ENCODE results near the gene GALNT17. TPM values are rescaled to one million over a fixed set of nuclear protein-coding genes. Genes with fewer than 3 reads are reported as not detected.

GALNT17 gene
- total RNA-seq, 2 donors from 2014 or later: not detected

DNA sequence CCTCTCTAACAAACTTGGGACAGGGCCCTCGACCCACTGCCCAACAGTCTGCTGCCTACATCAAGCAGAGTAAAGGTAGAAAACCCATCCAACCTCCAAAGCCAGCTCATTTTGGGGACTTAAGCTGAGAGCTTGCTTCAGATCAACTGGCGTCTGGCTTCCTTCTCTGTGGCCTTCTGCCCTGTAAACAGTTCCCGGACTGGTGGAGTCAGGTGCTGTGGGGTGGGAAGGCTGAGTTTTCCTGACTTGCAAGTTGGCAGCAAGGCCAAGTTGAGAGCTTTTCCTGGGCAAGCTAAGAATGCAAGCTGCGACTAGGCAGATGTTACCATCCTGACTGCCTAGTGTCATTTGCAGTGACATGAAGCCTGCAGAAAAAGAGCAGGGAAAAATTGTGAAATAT, 3.7 kb downstream of the GALNT17 start:
- H3K4me1 Mint-ChIP-seq (ENCODE audit: low read depth in 2 of 2): no peaks in the 10 kb centered on the region
- H3K9me3 Mint-ChIP-seq: peaks cover 8% of the 10 kb centered on the region
- H3K27me3 Mint-ChIP-seq: peaks cover 4 to 6% of the 10 kb centered on the region in 2 donors
- ATAC-seq: no peak
- H3K27ac Mint-ChIP-seq: no peak overlapping the region
- no peak overlapping the region for H3K4me3 Mint-ChIP-seq
- no peaks in the 10 kb centered on the region for H3K36me3 Mint-ChIP-seq
- DNase-seq (ENCODE audit: low spot score): no peak

DNA sequence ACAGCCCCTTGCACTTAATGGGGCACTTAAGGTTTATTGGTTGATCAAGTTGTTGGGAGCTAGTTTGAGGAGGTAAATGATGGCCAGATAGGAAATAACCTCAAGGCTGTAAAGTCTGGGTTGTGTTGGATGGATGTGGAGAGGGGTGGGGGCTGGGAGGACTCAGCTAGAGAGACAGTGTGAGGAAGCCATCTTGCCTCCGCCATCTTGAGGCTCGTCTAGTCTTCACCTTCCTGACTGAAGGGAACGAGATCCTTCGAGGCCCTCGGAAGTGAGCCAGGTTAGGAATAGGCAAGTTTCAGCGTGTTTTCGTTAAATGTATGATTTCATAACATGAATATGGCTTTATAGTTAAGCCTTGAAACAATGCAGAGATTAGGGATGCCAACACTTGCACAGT, 5.5 kb downstream of the GALNT17 start:
- Mint-ChIP-seq H3K27me3 (peaks cover 0 to 3% of the 10 kb centered on the region in 2 donors), H3K36me3 (no peaks in the 10 kb centered on the region), H3K4me1 (ENCODE audit: low read depth in 2 of 2) (no peaks in the 10 kb centered on the region), H3K4me3 (no peak overlapping the region), H3K9me3 (peaks cover 11% of the 10 kb centered on the region), H3K27ac (no peak overlapping the region)
- ATAC-seq: no peak
- no peak for DNase-seq (ENCODE audit: low spot score)

DNA sequence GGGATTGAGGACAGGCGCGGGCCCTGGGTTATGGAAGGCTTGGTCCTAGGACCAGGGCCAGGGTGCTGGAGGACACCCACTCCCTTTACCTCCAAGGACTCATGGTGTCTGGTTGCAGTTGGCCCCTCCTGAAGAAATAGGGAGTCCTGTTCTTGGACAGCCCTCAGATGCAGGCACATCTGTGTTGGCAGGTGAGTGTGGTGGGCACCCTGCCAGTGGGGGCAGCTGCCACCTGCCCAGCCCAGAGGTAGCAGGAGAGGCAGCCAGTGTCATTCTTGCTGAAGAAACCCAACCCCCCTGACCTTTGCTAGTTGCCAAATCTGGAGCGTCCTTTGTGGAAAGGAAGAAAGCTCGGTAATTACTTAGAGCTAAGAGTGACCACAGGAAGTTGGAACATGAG, 8.3 kb downstream of the GALNT17 start:
- DNase-seq (ENCODE audit: low spot score): no peak
- no peak overlapping the region for H3K27ac Mint-ChIP-seq
- ATAC-seq: no peak
- no peaks in the 10 kb centered on the region for H3K27me3 Mint-ChIP-seq
- no peaks in the 10 kb centered on the region for H3K36me3 Mint-ChIP-seq
- no peaks in the 10 kb centered on the region for H3K4me1 Mint-ChIP-seq (ENCODE audit: low read depth in 2 of 2)
- peaks cover 11% of the 10 kb centered on the region for H3K9me3 Mint-ChIP-seq
- H3K4me3 Mint-ChIP-seq: no peak overlapping the region

DNA sequence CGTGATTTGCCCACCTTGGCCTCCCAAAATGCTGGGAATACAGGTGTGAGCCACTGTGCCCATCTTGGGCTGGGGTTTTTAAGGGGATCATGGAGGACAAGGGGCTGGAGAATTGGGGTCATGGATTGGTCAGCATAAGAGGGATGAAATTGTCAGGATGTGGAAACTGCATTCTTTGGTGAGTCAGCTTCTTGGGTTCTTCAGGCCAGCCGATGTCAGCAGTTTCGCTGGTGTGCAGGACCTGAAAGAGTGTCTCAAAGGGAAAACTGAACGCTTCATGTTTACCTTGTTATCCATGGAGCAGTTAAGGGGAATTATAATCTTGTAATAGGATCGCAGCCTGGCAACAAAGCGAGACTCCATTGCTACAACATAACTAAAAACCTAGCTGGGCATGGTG, 13.0 kb downstream of the GALNT17 start:
- Mint-ChIP-seq H3K4me1 (ENCODE audit: low read depth in 2 of 2) (no peaks in the 10 kb centered on the region), H3K36me3 (no peaks in the 10 kb centered on the region), H3K9me3 (peaks cover 9% of the 10 kb centered on the region), H3K4me3 (no peak overlapping the region), H3K27ac (no peak overlapping the region), H3K27me3 (no peaks in the 10 kb centered on the region)
- no peak for DNase-seq (ENCODE audit: low spot score)
- ATAC-seq: no peak

DNA sequence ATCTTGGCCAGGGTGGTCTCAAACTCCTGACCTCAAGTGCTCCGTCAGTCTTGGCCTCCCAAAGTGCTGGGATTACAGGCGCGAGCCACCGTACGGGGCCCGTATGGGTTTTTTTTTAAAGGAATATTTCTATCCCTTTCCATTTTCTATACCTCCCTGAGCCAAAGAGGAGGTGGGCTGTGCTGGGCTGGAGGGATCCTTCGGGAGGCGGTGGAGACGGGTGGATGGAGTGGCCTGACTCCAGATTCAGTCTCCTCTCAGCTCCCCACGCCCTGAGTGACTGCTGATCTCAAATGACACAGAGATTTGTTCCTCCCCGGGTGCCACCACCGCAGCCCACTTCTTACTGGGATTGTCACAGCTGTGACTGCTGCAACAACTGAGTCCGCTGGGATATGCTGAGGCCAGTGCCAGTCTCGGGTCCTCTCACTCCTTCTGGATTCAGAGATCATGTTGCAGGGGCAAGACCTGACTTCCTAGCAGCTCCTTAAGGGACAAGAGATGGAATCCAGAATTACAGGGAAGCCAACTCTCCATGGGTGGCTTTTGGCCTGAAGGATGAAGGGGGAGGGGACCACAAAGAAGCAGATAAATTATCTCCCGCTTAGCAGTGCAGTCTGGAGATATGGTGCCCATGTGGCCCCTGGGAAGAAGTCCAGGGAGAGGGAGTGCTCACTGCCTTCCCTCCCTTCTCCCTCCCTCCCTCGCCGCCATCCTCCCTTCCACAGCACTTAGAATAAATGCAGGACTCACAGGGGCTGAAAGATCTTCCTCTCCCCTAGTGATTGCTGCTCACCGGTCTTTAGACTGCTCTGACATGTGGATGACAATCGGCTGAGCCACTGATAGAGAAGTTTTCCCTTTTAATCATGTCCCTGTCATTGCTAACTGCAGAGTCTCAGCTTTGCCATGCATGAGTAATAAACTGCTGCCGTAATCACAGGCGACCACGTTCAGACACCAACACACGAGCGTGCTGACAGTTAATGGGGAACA, 14.3 kb downstream of the GALNT17 start:
- no peaks in the 10 kb centered on the region for H3K27me3 Mint-ChIP-seq
- peaks cover 9% of the 10 kb centered on the region for H3K9me3 Mint-ChIP-seq
- no peak overlapping the region for H3K27ac Mint-ChIP-seq
- DNase-seq (ENCODE audit: low spot score) (no peak), ATAC-seq (no peak)
- H3K4me1 Mint-ChIP-seq (ENCODE audit: low read depth in 2 of 2): no peaks in the 10 kb centered on the region
- no peaks in the 10 kb centered on the region for H3K36me3 Mint-ChIP-seq
- no peak overlapping the region for H3K4me3 Mint-ChIP-seq

DNA sequence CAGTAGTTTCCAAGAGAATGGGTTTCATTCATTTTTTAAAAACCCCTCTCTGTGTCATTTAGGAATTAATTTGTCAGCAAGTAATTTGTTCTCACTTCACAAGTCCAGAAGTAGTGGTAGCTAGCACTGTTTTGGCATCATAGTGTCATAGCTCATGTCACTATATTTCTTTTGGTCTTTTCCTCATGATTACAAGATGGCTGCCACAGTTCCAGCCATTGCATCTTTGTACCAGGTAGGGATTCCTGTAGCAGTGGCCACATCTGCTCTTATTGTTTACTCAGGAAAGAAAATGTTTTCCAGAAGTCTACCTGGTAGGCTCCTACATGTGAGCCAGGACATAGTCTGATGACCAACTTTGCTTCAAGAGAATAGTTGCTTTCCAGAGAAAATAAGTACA, 16.2 kb downstream of the GALNT17 start:
- Mint-ChIP-seq H3K4me3 (no peak overlapping the region), H3K36me3 (no peaks in the 10 kb centered on the region), H3K27me3 (no peaks in the 10 kb centered on the region), H3K27ac (no peak overlapping the region), H3K4me1 (ENCODE audit: low read depth in 2 of 2) (no peaks in the 10 kb centered on the region), H3K9me3 (peaks cover 5% of the 10 kb centered on the region)
- DNase-seq (ENCODE audit: low spot score) (no peak), ATAC-seq (no peak)

DNA sequence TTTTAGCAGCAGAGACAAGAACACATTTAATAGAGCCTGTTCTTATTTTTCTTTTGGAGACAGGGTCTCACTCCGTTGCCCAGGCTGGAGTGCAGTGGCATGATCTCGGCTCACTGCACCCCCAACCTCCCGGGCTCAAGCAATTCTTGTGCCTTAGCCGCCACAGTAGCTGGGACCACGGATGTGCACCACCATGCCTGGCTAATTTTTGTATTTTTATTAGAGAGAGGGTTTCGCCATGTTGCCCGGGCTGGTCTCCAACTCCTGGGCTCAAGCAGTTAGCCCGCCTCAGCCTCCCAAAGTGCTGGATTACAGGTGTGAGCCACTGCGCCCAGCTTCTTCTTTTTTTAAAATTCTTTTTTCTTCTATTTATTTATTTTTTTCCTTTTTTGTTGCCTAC, 23.3 kb downstream of the GALNT17 start:
- Mint-ChIP-seq H3K9me3 (peaks cover 4% of the 10 kb centered on the region), H3K4me1 (ENCODE audit: low read depth in 2 of 2) (no peaks in the 10 kb centered on the region), H3K27ac (no peak overlapping the region), H3K36me3 (peaks cover 4% of the 10 kb centered on the region), H3K27me3 (no peaks in the 10 kb centered on the region), H3K4me3 (no peak overlapping the region)
- DNase-seq (ENCODE audit: low spot score): no peak
- no peak for ATAC-seq

DNA sequence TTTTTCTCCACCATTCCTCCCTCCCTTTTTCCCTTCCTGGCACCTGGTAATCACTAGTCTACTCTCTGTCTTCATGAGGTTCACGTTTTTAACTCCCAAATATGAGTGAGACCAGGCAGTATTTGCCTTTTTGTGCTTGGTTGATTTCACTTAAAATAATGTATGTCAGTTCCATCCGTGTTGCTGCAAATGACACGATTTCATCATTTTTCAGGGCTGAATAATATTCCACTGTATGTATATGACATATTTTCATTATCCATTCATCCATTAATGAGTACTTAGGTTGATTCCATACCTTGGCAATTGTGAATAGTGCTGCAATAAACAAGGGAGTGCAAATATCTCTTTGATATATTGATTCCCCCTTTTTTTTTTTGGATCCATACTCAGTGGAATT, 25.8 kb downstream of the GALNT17 start:
- DNase-seq (ENCODE audit: low spot score) (no peak), ATAC-seq (no peak)
- peaks cover 4% of the 10 kb centered on the region for H3K36me3 Mint-ChIP-seq
- H3K27me3 Mint-ChIP-seq: no peaks in the 10 kb centered on the region
- no peaks in the 10 kb centered on the region for H3K4me1 Mint-ChIP-seq (ENCODE audit: low read depth in 2 of 2)
- no peak overlapping the region for H3K27ac Mint-ChIP-seq
- peaks cover 4% of the 10 kb centered on the region for H3K9me3 Mint-ChIP-seq
- H3K4me3 Mint-ChIP-seq: no peak overlapping the region

DNA sequence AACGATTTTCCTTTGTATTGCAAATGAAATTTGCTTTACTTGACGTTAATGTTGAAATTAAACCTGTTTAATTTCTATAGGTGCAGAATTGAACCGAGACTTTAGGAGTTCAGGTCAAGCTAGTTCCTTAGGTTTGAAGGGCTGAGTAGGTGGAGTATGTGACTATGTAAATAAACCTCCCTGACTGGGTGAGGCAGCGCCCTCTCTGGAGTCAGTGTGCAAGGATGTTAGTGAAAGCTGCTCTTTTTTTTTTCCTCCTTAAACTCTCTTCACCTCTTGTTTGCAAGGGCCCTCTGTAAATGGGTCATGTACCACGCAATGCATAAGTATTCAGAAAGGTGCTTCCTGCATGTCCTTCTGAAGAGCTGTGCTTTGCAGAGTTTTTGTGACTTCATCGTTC, 33.8 kb downstream of the GALNT17 start:
- Mint-ChIP-seq H3K27ac (no peak overlapping the region), H3K4me3 (no peak overlapping the region), H3K36me3 (no peaks in the 10 kb centered on the region), H3K4me1 (ENCODE audit: low read depth in 2 of 2) (no peaks in the 10 kb centered on the region), H3K27me3 (no peaks in the 10 kb centered on the region), H3K9me3 (peaks cover 8% of the 10 kb centered on the region)
- DNase-seq (ENCODE audit: low spot score) (no peak), ATAC-seq (no peak)

DNA sequence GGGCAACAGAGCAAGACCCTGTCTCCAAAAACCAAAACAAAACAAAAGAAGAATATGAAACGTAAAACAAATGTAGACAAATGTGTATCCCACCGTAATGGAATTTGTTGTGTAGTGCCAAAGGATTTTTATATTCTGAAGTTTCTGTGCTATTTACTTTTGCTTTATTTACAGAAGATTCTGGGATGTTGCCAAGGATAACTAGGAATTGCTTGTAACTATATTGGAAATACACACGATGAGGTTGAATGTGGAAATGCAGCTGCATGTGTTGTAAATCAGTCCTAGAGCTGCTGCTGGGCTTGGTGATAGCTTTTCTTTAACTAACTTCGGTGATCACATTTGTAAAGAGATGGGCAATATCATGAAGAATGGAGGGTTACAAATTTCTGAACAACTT, 39.5 kb downstream of the GALNT17 start:
- ATAC-seq (no peak), DNase-seq (ENCODE audit: low spot score) (no peak)
- H3K4me1 Mint-ChIP-seq (ENCODE audit: low read depth in 2 of 2): no peaks in the 10 kb centered on the region

DNA sequence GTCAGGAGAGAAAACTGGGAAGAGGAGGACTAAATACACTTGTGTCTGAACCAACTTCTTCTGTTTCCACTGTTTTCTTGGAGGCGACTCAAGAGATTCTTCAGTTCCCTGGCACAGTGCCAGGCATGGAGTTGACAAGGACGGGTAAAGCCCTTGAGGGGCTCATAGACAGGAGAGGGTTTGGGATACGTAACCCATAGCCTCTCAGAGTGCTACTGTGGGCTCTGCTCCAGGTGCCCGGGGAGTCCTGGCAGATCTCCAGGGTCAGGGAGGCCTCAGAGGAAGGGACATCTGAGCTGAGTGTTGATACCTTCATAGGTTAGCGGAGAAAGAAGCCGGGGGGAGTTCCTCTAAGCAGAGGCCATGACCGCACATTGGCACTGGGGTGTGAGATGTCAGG, 42.0 kb downstream of the GALNT17 start:
- Mint-ChIP-seq H3K4me3 (no peak overlapping the region), H3K27me3 (no peaks in the 10 kb centered on the region), H3K27ac (no peak overlapping the region), H3K4me1 (ENCODE audit: low read depth in 2 of 2) (no peaks in the 10 kb centered on the region), H3K36me3 (no peaks in the 10 kb centered on the region), H3K9me3 (peaks cover 13% of the 10 kb centered on the region)
- DNase-seq (ENCODE audit: low spot score) (no peak), ATAC-seq (no peak)

More for the DNA sequence above, 39.5 kb downstream of the GALNT17 start:
- H3K27ac Mint-ChIP-seq: no peak overlapping the region
- peaks cover 8% of the 10 kb centered on the region for H3K9me3 Mint-ChIP-seq
- no peaks in the 10 kb centered on the region for H3K36me3 Mint-ChIP-seq
- H3K4me3 Mint-ChIP-seq: no peak overlapping the region
- H3K27me3 Mint-ChIP-seq: no peaks in the 10 kb centered on the region

DNA sequence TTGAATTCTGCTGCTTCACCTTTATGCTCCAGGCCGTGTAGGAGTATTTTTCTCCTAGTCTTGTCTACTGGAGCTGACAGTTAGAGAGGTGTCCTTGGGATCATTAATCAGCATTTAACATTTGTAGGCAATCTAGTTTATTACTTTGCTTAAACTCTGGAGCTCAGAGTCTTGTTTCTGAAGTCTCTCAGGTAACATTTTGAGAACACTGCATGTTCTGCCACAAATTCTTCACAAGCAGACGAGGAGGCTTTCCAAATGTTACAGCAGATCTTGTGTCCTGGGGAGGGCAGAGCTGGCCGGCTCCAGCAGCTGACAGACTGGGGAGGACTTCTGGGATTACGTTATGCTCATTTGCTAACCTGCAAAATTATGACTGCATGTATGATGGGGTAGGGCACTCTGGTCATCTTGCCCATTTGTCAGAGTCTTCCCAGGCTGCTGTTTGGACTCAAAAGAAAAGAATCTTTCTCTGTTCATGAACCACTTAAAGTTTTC, 50.5 kb downstream of the GALNT17 start:
- Mint-ChIP-seq H3K36me3 (no peaks in the 10 kb centered on the region), H3K27me3 (no peaks in the 10 kb centered on the region), H3K4me1 (ENCODE audit: low read depth in 2 of 2) (no peaks in the 10 kb centered on the region), H3K4me3 (no peak overlapping the region), H3K27ac (no peak overlapping the region), H3K9me3 (peaks cover 12% of the 10 kb centered on the region)
- no peak for ATAC-seq
- no peak for DNase-seq (ENCODE audit: low spot score)

DNA sequence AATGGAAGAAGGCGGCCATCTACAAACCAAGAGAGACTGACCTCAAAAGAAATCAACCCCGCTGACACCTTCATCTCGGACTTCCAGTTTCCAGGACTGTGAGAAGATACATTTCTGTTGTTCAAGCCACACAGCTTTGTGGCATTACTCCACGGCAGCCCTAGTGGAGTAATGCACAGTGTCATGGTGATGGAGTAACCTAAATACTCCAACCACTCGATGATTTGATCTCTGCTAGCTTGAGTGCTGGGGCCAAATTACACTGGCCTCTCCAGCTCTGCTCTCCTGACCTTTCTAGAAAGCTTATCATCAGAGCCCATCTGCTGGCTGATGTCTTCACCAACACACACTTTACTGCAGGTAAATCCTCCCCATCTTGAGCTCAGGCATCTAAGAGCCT, 52.2 kb downstream of the GALNT17 start:
- peaks cover 7% of the 10 kb centered on the region for H3K9me3 Mint-ChIP-seq
- no peak overlapping the region for H3K27ac Mint-ChIP-seq
- DNase-seq (ENCODE audit: low spot score) (no peak), ATAC-seq (no peak)
- H3K36me3 Mint-ChIP-seq: peaks cover under 1% of the 10 kb centered on the region
- no peaks in the 10 kb centered on the region for H3K4me1 Mint-ChIP-seq (ENCODE audit: low read depth in 2 of 2)
- no peak overlapping the region for H3K4me3 Mint-ChIP-seq
- no peaks in the 10 kb centered on the region for H3K27me3 Mint-ChIP-seq

DNA sequence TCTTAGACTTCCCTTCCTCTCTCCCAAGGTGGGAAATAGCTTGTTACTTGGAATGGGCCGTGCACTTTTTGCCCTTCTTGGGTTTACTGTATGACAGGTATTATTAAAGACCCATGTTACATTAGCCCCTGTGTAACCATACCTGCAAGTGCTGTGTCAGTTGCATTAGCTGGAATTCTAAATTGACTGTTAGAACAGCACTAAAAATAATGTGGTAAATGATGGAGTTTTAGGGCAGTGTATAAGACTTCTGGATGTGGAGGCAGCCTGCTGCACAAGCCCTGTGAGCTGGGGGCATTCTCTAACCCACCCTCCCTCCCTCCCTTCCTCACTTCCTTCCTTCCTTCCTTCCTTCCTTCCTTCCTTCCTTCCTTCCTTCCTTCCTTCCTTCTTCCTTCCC, 52.7 kb downstream of the GALNT17 start:
- H3K36me3 Mint-ChIP-seq: peaks cover 5% of the 10 kb centered on the region
- ATAC-seq: no peak
- H3K27ac Mint-ChIP-seq: no peak overlapping the region
- H3K9me3 Mint-ChIP-seq: peaks cover 7% of the 10 kb centered on the region
- no peaks in the 10 kb centered on the region for H3K4me1 Mint-ChIP-seq (ENCODE audit: low read depth in 2 of 2)
- no peak for DNase-seq (ENCODE audit: low spot score)
- no peak overlapping the region for H3K4me3 Mint-ChIP-seq
- no peaks in the 10 kb centered on the region for H3K27me3 Mint-ChIP-seq
